HepG2 (cell line): ENCODE data around the gene ADGRV1. TPM values are rescaled to one million over a fixed set of nuclear protein-coding genes. Genes with fewer than 3 reads are reported as not detected.

Experiments used
- CEBPB ChIP-seq: IDR thresholded peaks from 2 replicates; pipeline ENCODE4 v1.6.1; 2011; ENCODE audit warnings: low read depth, low read length, improper control_type of control experiment, borderline replicate concordance
- GATA4 ChIP-seq: sonication (generic); IDR thresholded peaks from 2 replicates; pipeline ENCODE4 v1.6.1; 2016; ENCODE audit warnings: antibody characterized with exemption, low read depth, borderline replicate concordance
- HDAC2 ChIP-seq: sonication (generic); formaldehyde crosslinking; IDR thresholded peaks from 2 replicates; pipeline ENCODE4 v1.4.0; 2020; ENCODE audit warnings: missing genetic modification reagents
- HMG20A ChIP-seq: IDR thresholded peaks from 2 replicates; pipeline ENCODE4 v1.6.1; 2016; ENCODE audit warnings: borderline replicate concordance
- ISL2 ChIP-seq: sonication (generic); formaldehyde crosslinking; IDR thresholded peaks from 2 replicates; pipeline ENCODE4 v1.5.0; 2020; ENCODE audit warnings: missing genetic modification reagents
- KIAA2018 ChIP-seq: sonication (generic); formaldehyde crosslinking; IDR thresholded peaks from 2 replicates; pipeline ENCODE4 v1.5.0; 2020; ENCODE audit warnings: mild to moderate bottlenecking, missing genetic modification reagents, borderline replicate concordance
- MAFF ChIP-seq: IDR thresholded peaks from 2 replicates; pipeline ENCODE4 v1.6.1; 2011; ENCODE audit warnings: low read depth, low read length, improper control_type of control experiment
- PAXIP1 ChIP-seq: sonication (generic); formaldehyde crosslinking; conservative IDR thresholded peaks from 2 replicates; pipeline ENCODE4 v1.4.0; 2020; ENCODE audit warnings: mild to moderate bottlenecking, missing genetic modification reagents, moderate library complexity
- PRMT3 ChIP-seq: sonication (generic); formaldehyde crosslinking; IDR thresholded peaks from 2 replicates; pipeline ENCODE4 v1.8.1; 2022; ENCODE audit warnings: low read depth, mild to moderate bottlenecking, moderate library complexity, missing genetic modification reagents, borderline replicate concordance
- RXRB ChIP-seq: IDR thresholded peaks from 2 replicates; pipeline ENCODE4 v1.6.1; 2016; ENCODE audit warnings: borderline replicate concordance, missing genetic modification reagents, missing compliant biosample characterization
- SAP130 ChIP-seq: IDR thresholded peaks from 2 replicates; pipeline ENCODE4 v1.6.1; 2016; ENCODE audit warnings: low read depth
- SMAD1 ChIP-seq: sonication (generic); formaldehyde crosslinking; IDR thresholded peaks from 2 replicates; pipeline ENCODE4 v1.4.0; 2020; ENCODE audit warnings: missing genetic modification reagents, low read depth, mild to moderate bottlenecking, borderline replicate concordance
- SOX5 ChIP-seq: IDR thresholded peaks from 2 replicates; pipeline ENCODE4 v1.6.1; 2016; ENCODE audit warnings: borderline replicate concordance
- TEF ChIP-seq: sonication (generic); formaldehyde crosslinking; IDR thresholded peaks from 2 replicates; pipeline ENCODE4 v1.5.0; 2020; ENCODE audit warnings: missing genetic modification reagents
- ZNF569 ChIP-seq: sonication (generic); formaldehyde crosslinking; IDR thresholded peaks from 2 replicates; pipeline ENCODE4 v1.5.0; 2020; ENCODE audit warnings: mild to moderate bottlenecking, missing genetic modification reagents, moderate library complexity, borderline replicate concordance
- ZNF629 ChIP-seq: sonication (generic); formaldehyde crosslinking; conservative IDR thresholded peaks from 2 replicates; pipeline ENCODE4 v1.5.0; 2020; ENCODE audit warnings: missing genetic modification reagents
- polyA plus RNA-seq, 8 experiments: library from polyadenylated mRNA; depleted of rRNA in 3 of 8; stranded (reverse) in 7 of 8; unstranded in 1 of 8; fragments of >200 nt; fragmentation: Illumina TruSeq in 4 of 8; extraction: Trizol in 4 of 8; gene quantifications; 2 replicates each; pipeline versions ENCODE4 v1.2.1 to v1.2.3, GENCODE V29; 2011 to 2016; ENCODE audit warnings: low read depth in 4 of 8, missing spikeins in 1 of 8, mixed read lengths in 1 of 8; ENCODE audit not compliant: insufficient read depth in 1 of 8
- total RNA-seq, 5 experiments: library from RNA; depleted of rRNA; stranded (reverse); fragments of >200 nt; fragmentation: Illumina TruSeq; extraction: Trizol; gene quantifications; 2 replicates each; pipeline ENCODE4 v1.2.3, GENCODE V29; 2016; ENCODE audit warnings: low read depth in 1 of 5

ADGRV1 gene
- total and polyA plus RNA-seq, 2 of the 13 experiments (the other 11 are each of a cell fraction or from before 2014, with no cell fraction given) = 1.7 to 3.9 TPM

- TF ChIP-seq KIAA2018 (no peak), ZNF569 (CRISPR knock-in tag) (no peak), SOX5 (CRISPR knock-in tag) (peak; percentile 73), PAXIP1 (CRISPR knock-in tag) (peak; percentile 63), ISL2 (0 out of 2 replicates have a peak, but pooled peaks have one; percentile 44), RXRB (peak; percentile 98), CEBPB (peak; percentile 66; the same call in 1 of the 2 replicates), HDAC2 (CRISPR knock-in tag) (peak; percentile 53; the same call in 1 of the 2 replicates), ZNF629 (no peak), PRMT3 (CRISPR knock-in tag) (no peak), HMG20A (CRISPR knock-in tag) (peak; percentile 81), GATA4 (0 out of 2 replicates have a peak, but pooled peaks have one; percentile 27), MAFF (peak; percentile 49; the same call in 1 of the 2 replicates), SMAD1 (CRISPR knock-in tag) (no peak), SAP130 (CRISPR knock-in tag) (peak; percentile 24; the same call in 1 of the 2 replicates), TEF (CRISPR knock-in tag) (no peak)
Measured at GRCh38 chr5:90888511-90889324, 330.1 kb downstream of the ADGRV1 start (continued).
